ENCODE results near the gene PHKA2.

DNA sequence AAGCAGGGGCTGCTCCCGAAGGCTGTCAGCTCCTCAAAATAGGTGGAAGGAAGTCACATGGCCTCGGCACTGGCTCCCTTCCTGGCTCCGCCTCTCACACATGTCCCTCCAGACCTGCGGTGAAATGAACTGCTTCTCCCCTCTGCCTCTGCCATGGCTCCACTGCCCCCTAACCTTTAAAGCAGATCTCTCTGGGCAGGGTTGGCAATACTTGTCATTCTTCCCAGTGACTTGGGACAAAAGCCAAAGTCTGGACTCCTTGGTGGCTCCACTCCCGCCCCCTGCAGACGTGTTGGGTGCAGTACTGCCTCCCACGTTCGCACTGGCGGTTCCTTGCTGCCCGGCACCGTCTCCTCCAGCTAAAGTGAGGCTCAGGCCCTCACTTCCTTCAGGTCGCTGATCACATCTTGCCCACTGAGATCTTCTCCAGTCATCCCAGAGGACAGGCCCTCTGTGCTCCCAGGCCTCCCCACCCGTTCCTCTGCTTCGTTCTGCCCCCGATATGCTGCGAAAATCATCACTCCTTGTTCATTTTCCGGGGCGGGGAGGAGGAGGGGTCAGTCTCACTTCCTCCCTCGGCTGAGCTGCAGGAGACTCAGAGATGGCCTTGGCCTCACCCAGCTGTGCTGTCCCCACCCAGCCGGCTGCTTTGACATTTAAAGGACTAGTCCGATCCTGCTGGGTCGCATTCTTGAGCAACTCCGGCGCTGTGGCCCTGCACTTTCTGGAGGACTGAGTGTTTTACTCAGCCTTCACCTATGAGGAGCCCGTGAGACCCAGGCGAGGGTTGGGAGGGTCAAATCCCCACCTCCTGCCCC lies 97.4 kb downstream of the PHKA2 start:
- TF ChIP-seq CTCF (IDR thresholded peaks at IDR 0.05) = peak in 3 of 4 experiments; percentile 46 to 71 (median 65)
- TF ChIP-seq POLR2A (IDR thresholded peaks at IDR 0.05) = peak; percentile 27
